Karpas-422 (cell line): ENCODE data around the gene BCL3. TPM values are rescaled to one million over a fixed set of nuclear protein-coding genes. Genes with fewer than 3 reads are reported as not detected.

ENCODE experiments used
- DNase-seq: peaks from one replicate; pipeline ENCODE4 v3.0.0-alpha.2; 2015
- H2AFZ ChIP-seq: fragments of 200-600 bp; sonication (generic); 2 replicates; pipeline ENCODE4 v1.6.1; 2014; ENCODE audit warnings: antibody characterized with exemption, low read length, mixed read lengths
- H3K27ac ChIP-seq: fragments of 200-600 bp; sonication (generic); 2 replicates; pipeline ENCODE4 v1.5.1; 2014; ENCODE audit warnings: mild to moderate bottlenecking, low read length, moderate library complexity
- H3K27me3 ChIP-seq: fragments of 200-600 bp; sonication (generic); 2 replicates; pipeline ENCODE4 v1.6.1; 2014; ENCODE audit warnings: low read length, mixed read lengths
- H3K36me3 ChIP-seq: fragments of 200-600 bp; sonication (generic); 2 replicates; pipeline ENCODE4 v1.6.1; 2014; ENCODE audit warnings: low read length, mixed read lengths; ENCODE audit not compliant: insufficient read depth
- H3K4me1 ChIP-seq: fragments of 200-600 bp; sonication (generic); 2 replicates; pipeline ENCODE4 v1.6.1; 2014; ENCODE audit warnings: mild to moderate bottlenecking, low read length, mixed read lengths
- H3K4me2 ChIP-seq: fragments of 200-600 bp; sonication (generic); 2 replicates; pipeline ENCODE4 v1.6.1; 2014; ENCODE audit warnings: low read length, low read depth, mild to moderate bottlenecking; ENCODE audit not compliant: poor library complexity, severe bottlenecking
- H3K4me3 ChIP-seq: fragments of 200-600 bp; sonication (generic); 2 replicates; pipeline ENCODE4 v1.5.1; 2014; ENCODE audit warnings: mild to moderate bottlenecking, antibody characterized with exemption, low read length, mixed read lengths
- H3K79me2 ChIP-seq: fragments of 200-600 bp; sonication (generic); 2 replicates; pipeline ENCODE4 v1.6.1; 2014; ENCODE audit warnings: mild to moderate bottlenecking, low read length, mixed read lengths
- H3K9ac ChIP-seq: fragments of 200-600 bp; sonication (generic); 2 replicates; pipeline ENCODE4 v1.6.0; 2014; ENCODE audit warnings: low read length
- H3K9me2 ChIP-seq: fragments of 200-600 bp; sonication (generic), shearing (Covaris generic); replicated peaks from 2 replicates; pipeline ENCODE4 v1.6.0; 2014; ENCODE audit warnings: mild to moderate bottlenecking, low read length, moderate library complexity; ENCODE audit not compliant: insufficient read depth
- H3K9me3 ChIP-seq: fragments of 300-700, 200-600 bp; sonication (generic); 2 replicates; pipeline ENCODE4 v1.6.1; 2014; ENCODE audit warnings: low read length, mixed read lengths
- H4K20me1 ChIP-seq: fragments of 200-600 bp; sonication (generic); 2 replicates; pipeline ENCODE4 v1.6.1; 2014; ENCODE audit warnings: mild to moderate bottlenecking, antibody characterized with exemption, low read length, low read depth; ENCODE audit not compliant: insufficient read depth
- total RNA-seq: library from RNA; depleted of rRNA; stranded (reverse); fragments of >200 nt; shearing (Covaris generic); gene quantifications from 2 replicates; pipeline ENCODE4 v1.2.3, GENCODE V29; 2014; ENCODE audit warnings: low replicate concordance

BCL3 gene
- total RNA-seq, 1 experiment from 2014 or later = not detected

DNA sequence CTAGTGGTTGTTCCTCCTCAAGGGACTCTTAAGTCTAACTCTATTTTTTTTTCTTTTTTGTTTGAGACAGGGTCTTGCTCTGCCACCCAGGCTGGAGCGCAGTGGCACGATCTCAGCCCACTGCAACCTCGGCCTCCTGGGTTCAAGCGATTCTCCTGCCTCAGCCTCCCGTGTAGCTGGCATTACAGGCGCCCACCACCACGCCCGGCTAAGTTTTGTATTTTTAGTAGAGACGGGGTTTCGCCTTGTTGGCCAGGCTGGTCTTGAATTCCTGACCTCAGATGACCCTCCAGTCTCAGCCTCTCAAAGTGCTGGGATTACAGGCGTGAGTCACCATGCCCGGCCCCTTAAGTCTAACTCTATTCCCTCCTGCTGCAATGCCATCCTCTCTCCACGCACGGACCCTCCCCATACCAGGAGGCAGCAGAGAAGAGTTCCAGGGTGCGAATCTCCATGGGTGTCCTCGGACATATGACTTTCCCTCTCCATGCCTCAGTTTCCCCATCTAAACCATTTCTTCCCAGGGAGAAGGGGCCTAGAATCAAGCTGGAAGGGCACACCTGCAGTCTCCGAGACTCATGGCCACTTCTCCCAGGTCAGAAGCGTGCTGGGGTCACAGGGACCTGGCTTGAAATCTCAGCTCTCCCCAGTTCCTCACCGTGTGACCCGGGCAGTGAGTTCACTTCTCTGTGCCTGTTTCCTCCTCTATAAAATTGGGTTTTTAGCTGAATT lies 6.0 kb upstream of the BCL3 start:
- Histone ChIP-seq H3K4me2 (no peak overlapping the region), H3K27ac (no peak overlapping the region), H3K27me3 (no peaks in the 10 kb centered on the region), H3K9me3 (no peaks in the 10 kb centered on the region), H3K79me2 (no peaks in the 10 kb centered on the region), H3K9ac (no peak overlapping the region), H3K36me3 (no peaks in the 10 kb centered on the region), H3K4me3 (no peak overlapping the region), H3K4me1 (peaks cover 3% of the 10 kb centered on the region), H2AFZ (no peak overlapping the region), H4K20me1 (no peaks in the 10 kb centered on the region), H3K9me2 (no peaks in the 10 kb centered on the region)
- DNase-seq = no peak

DNA sequence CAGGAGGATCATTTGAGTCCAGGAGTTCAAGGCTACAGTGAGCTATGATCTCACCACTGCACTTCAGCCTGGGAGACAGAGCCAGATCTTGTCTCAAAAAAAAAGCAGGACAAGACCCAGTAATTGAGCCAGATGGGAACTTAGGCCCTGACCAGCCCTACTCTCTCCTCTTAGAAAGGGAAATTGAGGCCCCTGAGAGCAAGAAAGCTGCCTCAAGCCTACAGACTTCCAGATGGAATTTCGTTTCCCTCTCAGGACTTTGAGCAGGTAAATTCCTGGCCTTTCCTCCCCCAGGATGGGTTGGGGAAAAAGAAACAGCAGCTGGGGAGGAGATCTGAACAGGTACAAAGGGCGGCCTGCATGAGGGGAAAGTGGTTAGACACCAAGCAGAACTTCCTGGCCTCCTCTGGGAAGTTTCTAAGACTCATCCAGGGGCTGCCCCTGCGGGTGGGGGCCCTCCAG lies 3.6 kb upstream of the BCL3 start:
- Histone ChIP-seq H3K36me3 (no peaks in the 10 kb centered on the region), H3K9ac (no peak overlapping the region), H3K4me1 (peaks cover 9% of the 10 kb centered on the region), H3K79me2 (no peaks in the 10 kb centered on the region), H3K27ac (no peak overlapping the region), H4K20me1 (no peaks in the 10 kb centered on the region), H3K9me2 (no peaks in the 10 kb centered on the region), H3K27me3 (no peaks in the 10 kb centered on the region), H2AFZ (no peak overlapping the region), H3K4me3 (no peak overlapping the region), H3K4me2 (no peak overlapping the region), H3K9me3 (no peaks in the 10 kb centered on the region)
- DNase-seq = no peak

DNA sequence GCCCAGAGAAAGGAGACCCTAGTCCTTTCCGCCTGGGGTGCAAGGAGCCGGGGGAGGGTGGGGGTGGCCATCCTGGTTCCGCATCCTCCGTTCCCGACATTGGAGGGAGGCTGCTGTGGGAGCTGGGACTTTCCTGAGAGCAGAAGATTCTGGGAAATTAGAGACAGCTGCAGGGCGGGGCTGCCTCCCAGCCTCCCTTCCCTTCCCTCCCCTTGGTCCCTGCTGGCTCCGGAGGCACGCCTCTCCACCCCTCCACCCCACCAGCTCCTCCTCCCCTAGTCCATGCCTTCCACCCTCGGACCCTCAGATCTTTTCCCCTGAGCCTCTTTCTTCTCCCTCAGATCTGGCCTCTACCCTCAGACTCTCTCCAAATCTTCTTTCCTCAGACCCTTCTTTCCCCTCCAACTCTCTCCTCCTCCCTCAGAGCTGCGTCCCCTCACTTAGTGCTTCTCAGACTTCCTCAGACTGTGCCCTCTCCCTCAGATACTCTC lies 3.1 kb upstream of the BCL3 start:
- DNase-seq = no peak
- Histone ChIP-seq H3K9me2 (no peaks in the 10 kb centered on the region), H3K36me3 (no peaks in the 10 kb centered on the region), H3K27me3 (no peaks in the 10 kb centered on the region), H3K4me2 (no peak overlapping the region), H2AFZ (no peak overlapping the region), H3K9me3 (no peaks in the 10 kb centered on the region), H4K20me1 (no peaks in the 10 kb centered on the region), H3K4me3 (no peak overlapping the region), H3K9ac (no peak overlapping the region), H3K27ac (no peak overlapping the region), H3K4me1 (peaks cover 9% of the 10 kb centered on the region), H3K79me2 (no peaks in the 10 kb centered on the region)

DNA sequence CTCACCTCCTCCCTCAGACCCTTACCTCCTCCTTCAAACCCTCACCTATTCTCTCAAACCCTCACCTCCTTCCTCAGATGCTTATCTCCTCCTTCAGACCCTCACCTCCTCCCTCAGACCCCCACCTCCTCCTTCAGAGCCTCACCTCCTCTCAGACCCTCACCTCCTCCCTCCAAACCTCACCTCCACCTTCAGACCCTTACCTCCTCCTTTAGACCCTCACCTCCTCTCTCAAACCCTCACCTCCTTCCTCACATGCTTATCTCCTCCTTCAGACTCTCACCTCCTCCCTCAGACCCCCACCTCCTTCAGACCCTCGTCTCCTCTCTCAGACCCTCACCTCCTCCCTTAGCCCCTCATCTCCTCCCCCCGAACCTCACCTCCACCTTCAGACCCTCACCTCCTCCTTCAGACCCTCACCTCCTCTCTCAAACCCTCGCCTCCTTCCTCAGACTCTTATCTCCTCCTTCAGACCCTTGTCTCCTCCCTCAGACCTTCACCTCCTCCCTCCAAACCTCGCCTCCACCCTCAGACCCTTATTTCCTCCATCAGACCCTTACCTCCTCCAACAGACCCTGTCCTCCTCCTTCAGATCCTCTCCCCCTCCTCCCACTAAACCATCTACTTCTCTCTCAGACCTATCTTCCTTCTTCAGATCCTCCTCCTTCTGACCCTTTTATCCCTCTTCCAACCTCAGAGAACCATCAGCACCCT lies 2.5 kb upstream of the BCL3 start:
- Histone ChIP-seq H3K36me3 (no peaks in the 10 kb centered on the region), H3K27me3 (no peaks in the 10 kb centered on the region), H3K9me2 (no peaks in the 10 kb centered on the region), H4K20me1 (no peaks in the 10 kb centered on the region), H3K4me2 (no peak overlapping the region), H3K9me3 (no peaks in the 10 kb centered on the region), H2AFZ (no peak overlapping the region), H3K4me3 (no peak overlapping the region), H3K9ac (no peak overlapping the region), H3K79me2 (no peaks in the 10 kb centered on the region), H3K4me1 (peaks cover 12% of the 10 kb centered on the region), H3K27ac (no peak overlapping the region)
- no peak for DNase-seq

DNA sequence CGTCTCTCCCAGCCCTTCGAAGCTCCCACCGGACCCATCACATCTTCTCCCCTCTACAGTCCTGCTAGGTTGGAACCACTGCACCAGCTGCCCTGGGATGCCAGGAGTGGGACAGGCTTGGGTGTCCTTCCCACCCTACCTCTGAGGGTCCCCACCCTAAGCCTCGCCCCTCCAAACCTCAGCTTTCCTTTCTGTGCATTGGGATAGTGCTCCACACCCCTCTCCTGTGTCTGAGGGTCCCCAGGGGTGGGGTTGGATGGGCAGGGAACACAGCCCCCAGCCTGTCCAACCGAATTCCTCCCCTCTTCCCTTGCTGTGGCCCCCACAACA lies 1.9 kb upstream of the BCL3 start:
- H3K36me3 ChIP-seq = no peaks in the 10 kb centered on the region
- H3K27me3 ChIP-seq = no peaks in the 10 kb centered on the region
- no peak overlapping the region for H3K4me2 ChIP-seq
- no peaks in the 10 kb centered on the region for H3K79me2 ChIP-seq
- H3K27ac ChIP-seq = no peak overlapping the region
- H3K4me3 ChIP-seq = no peak overlapping the region
- no peaks in the 10 kb centered on the region for H3K9me2 ChIP-seq
- no peaks in the 10 kb centered on the region for H4K20me1 ChIP-seq
- H3K9me3 ChIP-seq = no peaks in the 10 kb centered on the region
- H3K9ac ChIP-seq = no peak overlapping the region
- H2AFZ ChIP-seq = no peak overlapping the region
- H3K4me1 ChIP-seq = peaks cover 12% of the 10 kb centered on the region
- DNase-seq = no peak

DNA sequence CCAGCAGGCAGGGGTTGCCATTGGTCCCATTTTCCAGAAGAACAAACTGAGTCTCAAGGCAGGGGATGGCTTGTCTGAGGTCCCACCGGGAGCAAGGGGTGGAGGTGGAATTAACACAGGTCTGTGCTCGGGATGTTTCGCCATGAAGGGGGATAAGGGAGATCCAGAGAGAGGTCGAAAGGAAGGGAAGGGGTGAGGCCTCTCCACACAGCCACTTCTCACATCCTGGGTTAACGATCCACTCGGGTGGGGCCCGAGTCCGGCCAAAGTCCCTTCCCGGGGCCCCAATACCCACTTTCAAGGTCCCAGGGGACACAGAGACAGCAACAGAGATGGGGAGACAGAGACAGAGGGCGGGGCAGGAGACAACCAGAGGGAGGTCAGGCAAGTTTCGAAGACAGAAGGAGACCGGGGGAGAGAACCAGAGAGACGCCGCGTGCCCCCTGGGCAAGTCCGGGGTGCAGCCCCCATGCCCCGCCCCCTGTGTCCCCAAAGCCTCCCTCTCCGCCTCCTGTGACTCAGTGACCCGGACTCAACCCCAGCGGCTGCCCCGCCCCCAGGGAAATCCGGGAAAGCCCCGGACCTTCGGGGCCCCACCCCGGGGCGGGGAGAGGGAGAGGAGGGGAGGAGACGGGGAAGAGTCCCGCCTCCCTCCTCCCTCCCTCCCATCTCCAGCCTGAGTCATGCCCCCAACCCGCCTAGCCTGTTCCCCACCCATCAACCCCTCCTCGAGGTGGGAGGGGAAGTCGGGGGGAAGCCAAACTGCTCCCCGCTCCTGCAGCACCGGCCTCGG lies 1.4 kb upstream of the BCL3 start:
- Histone ChIP-seq H3K9ac (no peak overlapping the region), H3K27ac (no peak overlapping the region), H3K4me3 (no peak overlapping the region), H3K36me3 (no peaks in the 10 kb centered on the region), H3K27me3 (no peaks in the 10 kb centered on the region), H3K9me2 (no peaks in the 10 kb centered on the region), H3K4me1 (peaks cover 12% of the 10 kb centered on the region), H3K79me2 (no peaks in the 10 kb centered on the region), H4K20me1 (no peaks in the 10 kb centered on the region), H3K9me3 (no peaks in the 10 kb centered on the region), H2AFZ (no peak overlapping the region), H3K4me2 (peak overlapping the region; percentile 39)
- no peak for DNase-seq

DNA sequence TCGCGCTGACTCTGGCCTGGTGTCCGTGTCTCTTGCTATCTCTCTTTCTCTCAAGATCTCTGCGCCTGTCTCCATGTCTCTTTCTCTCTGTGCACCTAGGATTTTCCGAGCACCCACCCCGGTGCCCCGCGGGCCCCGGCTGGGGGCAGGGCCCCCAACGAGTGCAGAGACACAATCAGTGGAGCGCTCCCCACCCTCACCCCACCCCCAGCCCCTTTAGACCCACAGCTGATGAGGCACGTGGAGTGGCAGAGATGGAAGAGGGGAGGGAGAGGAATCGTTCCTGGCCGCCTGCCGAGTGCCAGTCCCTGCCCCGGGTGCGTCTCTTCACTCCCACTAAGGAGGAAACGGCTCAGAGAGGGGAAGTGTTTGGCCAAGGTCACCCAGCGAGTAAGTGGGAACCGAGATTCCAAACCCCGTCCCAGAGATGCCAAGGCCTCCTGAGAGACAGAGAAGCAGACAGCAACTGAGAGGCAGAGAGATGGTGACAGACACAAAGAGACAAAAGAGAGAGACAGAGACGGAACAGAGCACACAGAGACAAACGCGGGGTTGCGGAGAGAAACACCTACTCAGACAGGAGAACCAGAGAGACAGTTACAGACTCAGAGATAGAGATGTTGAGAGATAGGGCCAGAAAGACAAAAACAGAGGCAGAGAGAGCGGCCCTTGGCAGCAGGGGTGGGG lies 626 bp upstream of the BCL3 start:
- H2AFZ ChIP-seq = no peak overlapping the region
- no peak overlapping the region for H3K27ac ChIP-seq
- DNase-seq = peak; percentile 46
- no peaks in the 10 kb centered on the region for H3K27me3 ChIP-seq
- no peaks in the 10 kb centered on the region for H3K9me3 ChIP-seq
- no peaks in the 10 kb centered on the region for H3K9me2 ChIP-seq
- H3K9ac ChIP-seq = no peak overlapping the region
- H3K4me2 ChIP-seq = peak overlapping the region; percentile 39
- H4K20me1 ChIP-seq = no peaks in the 10 kb centered on the region
- H3K79me2 ChIP-seq = no peaks in the 10 kb centered on the region
- peak overlapping the region; percentile 24; the same call in 1 of the 2 replicates for H3K4me3 ChIP-seq
- peaks cover 12% of the 10 kb centered on the region for H3K4me1 ChIP-seq
- no peaks in the 10 kb centered on the region for H3K36me3 ChIP-seq
